Body of pancreas (tissue), 4 donors: ENCODE measurements around the gene C11orf91. TPM values are rescaled to one million over a fixed set of nuclear protein-coding genes. Genes with fewer than 3 reads are reported as not detected.

ENCODE experiments used
- ATAC-seq: fragments of 150-250 bp; one replicate; pipeline ENCODE4 v1.9.1; 2016
- DNase-seq, 4 donors: peaks; one replicate each; pipeline ENCODE4 v3.0.0-alpha.2; 2019
- H3K27ac ChIP-seq, 4 donors: fragments of 200-600 bp; sonication (generic); 1 replicate in 3 of 4; 2 replicates in 1 of 4; pipeline versions ENCODE4 v1.5.1 to v1.6.1; 2016 to 2019; ENCODE audit warnings: mild to moderate bottlenecking in 1 of 4, mixed read lengths in 1 of 4, moderate library complexity in 1 of 4
- H3K27me3 ChIP-seq, 2 donors: fragments of 200-600 bp; sonication (generic); one replicate each; pipeline ENCODE4 v1.6.0; 2016; ENCODE audit warnings: mild to moderate bottlenecking in 1 of 2
- H3K36me3 ChIP-seq, 2 donors: fragments of 200-600 bp; sonication (generic); replicated peaks in 1 of 2; 2 replicates each; pipeline ENCODE4 v1.5.1; 2016; ENCODE audit warnings: low read depth in 2 of 2; ENCODE audit not compliant: insufficient read depth in 1 of 2
- H3K4me1 ChIP-seq: fragments of 200-600 bp; sonication (generic); one replicate; pipeline ENCODE4 v1.6.0; 2016
- H3K4me3 ChIP-seq, 2 donors: fragments of 200-600 bp; sonication (generic); 1 replicate in 1 of 2; 2 replicates in 1 of 2; pipeline ENCODE4 v1.5.1; 2016 to 2019
- H3K9me3 ChIP-seq, 3 donors: fragments of 200-600 bp; sonication (generic); 1 replicate in 2 of 3; 2 replicates in 1 of 3; pipeline ENCODE4 v1.5.1; 2016
- POLR2A ChIP-seq, 3 donors: fragments of 450-650 bp; IDR thresholded peaks; one replicate each; pipeline ENCODE4 v1.6.1; 2016; ENCODE audit warnings: antibody characterized with exemption in 3 of 3, mild to moderate bottlenecking in 2 of 3
- WGBS, 2 donors: methylation state at CpG; one replicate each; pipeline ENCODE4 v1.1.5; 2017; 5-methylcytosine and 5-hydroxymethylcytosine counted together
- intact Hi-C: fragments of 100-400 bp; cut with DNase I; formaldehyde crosslinking; loops from one replicate; pipeline ENCODE4 v1.15.1; 2023
- total RNA-seq, 2 donors: library from RNA; depleted of rRNA; stranded (reverse); fragments of >200 nt; gene quantifications; one replicate each; pipeline ENCODE4 v1.1.0, GENCODE V29; 2016
- TF ChIP-seq, protein P1 (sequence below), 7 experiments: fragments of 450-650 bp in 4 of 7; fragments of 200-600 bp in 3 of 7; sonication (generic) in 3 of 7; IDR thresholded peaks; one replicate each; pipeline ENCODE4 v1.5.1; 2016 to 2019; ENCODE audit warnings: antibody characterized with exemption in 7 of 7

C11orf91 gene
- total RNA-seq, 2 donors from 2014 or later: not detected

DNA sequence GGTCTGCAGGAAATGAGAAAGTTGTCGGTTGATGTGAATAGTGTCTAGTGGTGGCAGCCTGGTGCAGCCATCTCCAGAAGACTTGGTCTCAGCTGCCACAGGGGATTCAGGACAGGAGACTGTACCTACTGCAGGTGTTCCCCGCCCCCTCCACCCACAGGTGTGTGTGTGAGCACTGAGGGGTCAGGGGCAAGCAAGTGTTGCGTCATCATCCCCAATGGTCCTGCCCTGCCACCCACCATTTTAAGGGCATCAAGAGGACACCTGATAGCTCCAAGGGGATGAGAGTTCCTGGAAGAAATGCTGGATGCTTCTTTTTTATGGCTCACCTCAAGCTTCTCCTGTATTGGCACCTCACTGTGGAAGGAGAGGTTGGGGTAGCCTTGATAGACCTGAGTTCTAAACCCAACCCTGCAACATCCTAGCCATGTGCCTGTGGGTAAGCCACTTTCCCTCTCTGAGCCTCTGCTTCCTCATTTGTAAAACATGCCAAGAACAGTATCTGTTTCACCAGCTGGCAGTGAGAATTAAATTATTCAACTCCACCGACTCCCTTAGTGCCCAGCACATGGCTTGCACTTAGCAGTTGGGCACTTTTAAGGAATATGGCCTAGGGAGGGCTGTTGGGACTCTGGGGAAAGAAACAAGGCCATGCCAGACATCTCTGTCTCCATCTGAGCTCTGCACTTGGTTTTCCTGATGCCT is 6.1 kb downstream of the C11orf91 start:
- ATAC-seq: no peak
- no peak for DNase-seq
- no peak overlapping the region for H3K4me3 ChIP-seq
- peak overlapping the region; percentile 81 to 88 (median 84) for H3K27ac ChIP-seq
- H3K36me3 ChIP-seq: no peaks in the 10 kb centered on the region
- H3K4me1 ChIP-seq: peaks cover 89% of the 10 kb centered on the region
- whole genome bisulfite sequencing, 2 donors: 71 to 73% methylated on average over 4 of the region's 4 CpGs
- TF ChIP-seq, protein P1, sequence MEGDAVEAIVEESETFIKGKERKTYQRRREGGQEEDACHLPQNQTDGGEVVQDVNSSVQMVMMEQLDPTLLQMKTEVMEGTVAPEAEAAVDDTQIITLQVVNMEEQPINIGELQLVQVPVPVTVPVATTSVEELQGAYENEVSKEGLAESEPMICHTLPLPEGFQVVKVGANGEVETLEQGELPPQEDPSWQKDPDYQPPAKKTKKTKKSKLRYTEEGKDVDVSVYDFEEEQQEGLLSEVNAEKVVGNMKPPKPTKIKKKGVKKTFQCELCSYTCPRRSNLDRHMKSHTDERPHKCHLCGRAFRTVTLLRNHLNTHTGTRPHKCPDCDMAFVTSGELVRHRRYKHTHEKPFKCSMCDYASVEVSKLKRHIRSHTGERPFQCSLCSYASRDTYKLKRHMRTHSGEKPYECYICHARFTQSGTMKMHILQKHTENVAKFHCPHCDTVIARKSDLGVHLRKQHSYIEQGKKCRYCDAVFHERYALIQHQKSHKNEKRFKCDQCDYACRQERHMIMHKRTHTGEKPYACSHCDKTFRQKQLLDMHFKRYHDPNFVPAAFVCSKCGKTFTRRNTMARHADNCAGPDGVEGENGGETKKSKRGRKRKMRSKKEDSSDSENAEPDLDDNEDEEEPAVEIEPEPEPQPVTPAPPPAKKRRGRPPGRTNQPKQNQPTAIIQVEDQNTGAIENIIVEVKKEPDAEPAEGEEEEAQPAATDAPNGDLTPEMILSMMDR (IDR thresholded peaks at IDR 0.05): no peak
- TF ChIP-seq POLR2A (IDR thresholded peaks at IDR 0.05): no peak
- intact Hi-C loops: no loop called here
- H3K9me3 ChIP-seq: no peaks in the 10 kb centered on the region
- H3K27me3 ChIP-seq: no peaks in the 10 kb centered on the region

DNA sequence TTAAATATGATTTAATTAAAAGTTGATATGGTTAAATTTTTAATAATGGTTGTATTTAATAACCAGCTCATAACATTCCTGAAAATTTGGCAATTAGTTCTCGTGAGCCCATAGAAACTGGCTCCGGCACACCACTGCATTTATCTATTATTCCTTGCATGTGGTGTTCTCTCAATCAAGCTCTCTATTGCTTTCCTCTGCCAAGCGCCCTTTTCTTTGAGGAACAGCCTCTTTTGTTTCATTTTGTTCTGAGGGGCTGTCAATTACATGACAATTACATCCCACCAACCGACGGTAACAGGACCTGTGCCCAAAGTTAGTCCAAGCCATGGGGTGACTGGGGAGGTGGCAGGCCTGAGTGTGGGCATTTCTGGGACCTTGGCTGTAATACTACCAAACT is 8.1 kb downstream of the C11orf91 start:
- ATAC-seq: no peak
- no peak for DNase-seq
- TF ChIP-seq, protein P1 (IDR thresholded peaks at IDR 0.05): no peak
- no peak for TF ChIP-seq POLR2A (IDR thresholded peaks at IDR 0.05)

DNA sequence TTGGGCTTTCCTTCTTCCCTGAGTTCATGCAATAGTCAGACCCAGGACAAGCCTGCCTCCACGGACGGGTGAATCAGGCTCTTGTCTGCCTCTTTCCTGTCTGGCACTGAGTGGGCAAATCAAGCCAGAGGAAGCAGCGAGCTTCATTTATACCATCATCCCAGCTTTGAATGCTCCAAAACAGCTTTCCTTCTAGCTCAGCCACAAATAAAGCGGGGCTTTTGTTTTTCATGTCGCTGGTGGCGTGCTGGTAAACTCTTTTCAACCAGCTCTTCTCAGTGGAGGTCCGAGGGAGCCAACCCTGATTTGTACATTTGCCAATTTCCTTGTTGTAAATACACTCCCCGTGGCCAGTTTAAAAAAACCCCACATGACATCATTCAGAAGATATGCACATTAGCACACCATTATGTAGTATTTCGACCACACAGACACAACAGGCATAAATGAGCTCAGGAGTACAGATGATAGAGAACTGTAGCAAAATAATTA is 8.6 kb downstream of the C11orf91 start:
- H3K27me3 ChIP-seq: no peaks in the 10 kb centered on the region
- intact Hi-C loops: no loop called here
- TF ChIP-seq, protein P1 (IDR thresholded peaks at IDR 0.05): no peak
- peak in 2 of 3 donors; percentile 65 to 75 for TF ChIP-seq POLR2A (IDR thresholded peaks at IDR 0.05)
- H3K4me1 ChIP-seq: peaks cover 77% of the 10 kb centered on the region
- no peaks in the 10 kb centered on the region for H3K36me3 ChIP-seq
- 49 to 51% methylated on average over 9 of the region's 9 CpGs for WGBS, 2 donors
- H3K4me3 ChIP-seq: no peak overlapping the region
- DNase-seq (peak; percentile 66 to 90 (median 73)), ATAC-seq (peak; percentile 67)
- H3K27ac ChIP-seq: peak overlapping the region; percentile 77 to 88 (median 84)
- no peaks in the 10 kb centered on the region for H3K9me3 ChIP-seq

More for the DNA sequence above, 8.1 kb downstream of the C11orf91 start:
- Histone ChIP-seq H3K9me3 (no peaks in the 10 kb centered on the region), H3K27ac (peak overlapping the region; percentile 81 to 88 (median 84)), H3K36me3 (no peaks in the 10 kb centered on the region), H3K4me1 (peaks cover 81% of the 10 kb centered on the region), H3K4me3 (no peak overlapping the region), H3K27me3 (no peaks in the 10 kb centered on the region)
- intact Hi-C loops: no loop called here
- WGBS, 2 donors: 50 to 58% methylated on average over 5 of the region's 5 CpGs

DNA sequence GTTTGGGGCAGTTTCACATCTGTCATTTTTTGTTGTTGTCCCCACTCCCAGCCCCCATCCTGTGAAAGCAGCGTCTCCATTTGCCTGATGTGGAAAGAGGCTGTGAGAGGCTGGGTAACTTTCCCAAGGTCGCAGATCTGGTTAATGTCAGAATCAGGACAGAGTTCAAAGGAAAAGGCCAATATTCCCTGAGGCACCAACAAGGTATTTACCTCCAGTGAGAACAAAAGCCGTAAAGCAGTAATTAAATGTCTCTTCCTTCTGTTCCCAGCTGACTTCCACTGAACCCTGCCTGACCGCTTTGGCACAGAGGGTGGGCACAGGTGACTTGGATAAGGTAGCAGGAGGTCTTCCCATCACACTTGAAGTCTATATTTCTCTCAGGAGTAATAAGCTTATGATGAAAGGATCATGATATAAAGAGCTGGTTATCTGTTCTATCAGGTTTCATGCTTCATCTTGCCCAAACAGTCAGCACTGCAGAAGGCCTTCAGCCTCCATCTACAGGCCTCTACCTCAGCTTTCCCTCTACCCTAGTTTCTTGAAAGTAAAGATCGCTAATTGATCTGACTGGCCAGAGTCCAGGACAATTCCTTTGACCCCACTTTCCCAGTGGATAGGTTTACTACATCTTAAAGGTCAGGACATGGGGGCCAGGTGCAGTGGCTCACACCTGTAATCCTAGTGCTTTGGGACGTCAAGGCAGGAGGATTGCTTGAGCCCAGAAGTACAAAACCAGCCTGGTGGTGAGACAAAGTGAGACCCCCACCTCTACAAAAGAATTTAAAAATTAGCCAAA is 9.4 kb downstream of the C11orf91 start:
- Histone ChIP-seq H3K27ac (peak overlapping the region; percentile 77 to 88 (median 84)), H3K4me3 (no peak overlapping the region), H3K27me3 (no peaks in the 10 kb centered on the region), H3K4me1 (peaks cover 69% of the 10 kb centered on the region), H3K9me3 (no peaks in the 10 kb centered on the region), H3K36me3 (no peaks in the 10 kb centered on the region)
- intact Hi-C loops: no loop called here
- ATAC-seq (peak; percentile 6), DNase-seq (no peak)
- WGBS, 2 donors: 42 to 47% methylated on average over 6 of the region's 6 CpGs
- TF ChIP-seq, protein P1 (IDR thresholded peaks at IDR 0.05): no peak
- no peak for TF ChIP-seq POLR2A (IDR thresholded peaks at IDR 0.05)
